Occipital lobe (tissue), 2 donors: Measurements from ENCODE around the gene C9. TPM values are rescaled to one million over a fixed set of nuclear protein-coding genes. Genes with fewer than 3 reads are reported as not detected.
A peak's percentile ranks its signal among the peaks of the same experiment; 100 is the strongest.
"Not testable (repeated sequence)": the region's sequence is repeated elsewhere in the genome, so short reads cannot be mapped to it uniquely, and the experiment has no call there.

Experiments
- DNase-seq: peaks from one replicate; lab custom pipeline; 2025; lab: John Stamatoyannopoulos, UW
- total RNA-seq: library from RNA; depleted of rRNA; stranded (reverse); fragments of >200 nt; gene quantifications from one replicate; pipeline ENCODE4 v1.2.3, GENCODE V29; 2014

The C9 gene
- total RNA-seq, 1 donor from 2014 or later, result not detected

DNA sequence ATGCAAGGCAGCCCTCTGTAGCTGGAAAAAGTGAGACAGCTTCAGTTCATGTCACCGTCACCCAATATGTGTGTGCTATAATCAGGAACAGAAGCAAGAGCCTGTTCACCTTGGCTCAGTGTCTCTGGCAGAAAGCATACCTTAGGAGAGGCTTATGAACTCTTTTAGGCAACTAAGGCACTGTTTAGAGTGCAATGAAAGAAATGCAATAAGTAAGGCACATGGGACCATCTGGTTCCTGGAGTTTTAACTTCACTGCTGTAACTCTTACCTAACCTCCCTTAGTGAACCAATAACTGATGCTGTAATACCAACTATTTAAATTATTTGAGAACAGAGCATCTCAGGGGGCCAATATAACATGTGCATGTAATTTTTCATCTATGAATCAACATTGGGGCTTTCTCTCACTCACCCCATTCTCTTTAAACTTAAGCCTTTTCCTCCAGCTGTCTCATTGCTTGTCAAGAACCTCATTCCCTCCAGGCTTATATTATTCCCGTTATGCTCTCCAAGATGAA, 32.4 kb downstream of the C9 start:
- DNase-seq, result no peak

DNA sequence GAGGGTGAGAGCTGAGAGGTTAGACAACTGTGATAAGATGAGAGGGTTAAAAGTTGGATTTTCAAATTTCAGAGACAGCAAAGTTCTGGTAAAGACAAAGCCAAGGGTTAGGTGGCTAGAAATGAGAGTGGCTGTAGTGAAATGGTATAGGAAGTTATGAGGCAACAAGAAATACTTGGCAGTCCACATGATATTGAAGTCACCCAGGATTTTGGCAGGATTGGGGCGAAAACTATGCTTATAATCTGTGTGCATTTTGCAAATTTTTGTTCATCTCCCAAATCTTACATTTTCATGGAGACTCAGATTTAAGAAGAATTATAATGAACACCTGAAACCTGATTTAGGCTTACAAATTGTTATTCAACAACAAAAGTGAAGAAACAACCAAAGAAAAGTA, 35.6 kb downstream of the C9 start:
- DNase-seq, result no peak

DNA sequence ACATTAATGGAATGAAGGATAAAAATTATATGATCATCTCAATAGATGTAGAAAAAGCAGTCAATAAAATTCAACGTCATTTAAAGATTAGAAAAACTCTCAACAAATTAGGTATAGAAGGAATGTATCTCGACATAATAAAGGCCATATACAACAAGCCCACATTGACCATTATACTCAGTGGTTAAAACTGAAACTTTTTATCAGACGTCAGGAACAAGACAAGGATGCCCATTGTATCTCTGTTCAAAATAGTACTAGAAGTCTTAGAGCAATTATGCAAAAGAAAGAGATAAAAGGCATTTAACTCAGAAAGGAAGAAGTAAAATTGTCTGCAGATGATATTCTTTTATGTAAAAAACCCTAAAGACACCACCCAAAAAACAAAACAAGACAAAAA, 40.8 kb downstream of the C9 start:
- no peak for DNase-seq

DNA sequence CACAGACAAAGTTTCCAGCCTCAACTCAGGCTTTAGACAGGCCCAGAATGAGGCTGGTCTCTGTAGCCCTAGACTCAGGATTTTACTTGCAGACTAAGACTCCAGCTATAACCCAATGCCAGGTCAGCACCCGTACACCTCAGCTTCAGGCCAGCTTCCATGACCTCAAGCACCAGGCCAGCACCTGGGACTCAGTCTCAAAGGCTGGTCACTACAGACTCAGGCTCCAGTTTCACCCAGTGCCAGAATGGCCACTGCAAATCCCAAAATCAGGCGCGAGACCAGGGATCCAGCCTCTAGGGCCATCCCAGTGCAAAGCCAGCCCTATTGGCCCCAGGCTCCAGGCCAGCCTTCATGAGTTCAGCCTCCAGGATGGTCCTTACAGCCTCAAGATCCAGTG, 44.9 kb downstream of the C9 start:
- no peak for DNase-seq

DNA sequence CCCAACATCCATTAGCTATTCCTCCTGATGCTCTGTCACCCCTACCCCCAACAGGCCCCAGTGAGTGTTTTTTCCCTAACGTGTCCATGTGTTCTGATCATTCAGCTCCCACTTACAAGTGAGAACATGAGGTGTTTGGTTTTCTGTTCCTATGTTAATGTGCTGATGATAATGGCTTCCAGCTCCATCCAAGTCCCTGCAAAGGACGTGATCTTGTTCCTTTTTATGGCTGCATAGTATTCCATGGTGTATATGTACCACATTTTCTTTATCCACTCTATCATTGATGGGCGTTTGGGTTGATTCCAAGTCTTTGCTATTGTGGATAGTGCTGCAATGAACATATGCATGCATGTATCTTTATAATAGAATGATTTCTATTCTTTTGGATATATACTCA, 47.8 kb downstream of the C9 start:
- DNase-seq, result not testable (repeated sequence)

DNA sequence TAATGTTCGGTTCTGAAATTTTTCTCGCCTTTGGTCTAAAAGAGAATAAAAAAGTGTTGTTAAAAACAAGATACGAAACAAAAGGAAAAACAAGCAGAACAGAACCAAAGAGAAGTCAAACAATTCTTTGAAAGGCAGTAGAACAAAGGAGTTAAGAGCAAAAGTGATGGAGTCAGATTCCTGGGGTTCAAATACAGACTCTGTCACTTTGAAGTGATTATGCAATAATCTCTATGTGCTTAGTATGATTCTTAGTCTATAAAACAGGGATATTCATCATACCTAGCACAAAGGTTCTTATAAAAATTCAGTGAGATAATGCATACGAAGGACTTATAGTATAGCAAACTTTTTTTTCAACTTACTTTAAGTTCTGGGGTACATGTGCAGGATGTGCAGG, 48.3 kb downstream of the C9 start:
- no peak for DNase-seq

DNA sequence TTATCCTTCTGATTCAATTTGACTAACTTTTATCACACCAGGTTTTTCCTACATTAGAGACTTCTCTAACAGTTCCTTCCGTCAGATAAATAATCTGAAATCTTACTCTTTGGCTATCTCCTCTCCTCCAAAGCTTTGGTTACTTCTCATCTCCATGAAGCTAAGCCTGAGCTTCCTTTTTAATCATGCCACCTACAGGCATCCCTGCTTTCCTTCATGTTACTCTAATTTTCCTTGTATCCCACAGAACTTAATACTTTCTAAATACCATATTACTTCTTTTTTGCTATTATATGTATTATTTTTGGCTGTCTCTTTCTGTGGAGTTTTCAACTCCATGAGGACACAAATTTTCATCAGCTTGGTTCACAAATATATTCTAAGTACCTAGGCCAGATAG, 49.7 kb downstream of the C9 start:
- no peak for DNase-seq

DNA sequence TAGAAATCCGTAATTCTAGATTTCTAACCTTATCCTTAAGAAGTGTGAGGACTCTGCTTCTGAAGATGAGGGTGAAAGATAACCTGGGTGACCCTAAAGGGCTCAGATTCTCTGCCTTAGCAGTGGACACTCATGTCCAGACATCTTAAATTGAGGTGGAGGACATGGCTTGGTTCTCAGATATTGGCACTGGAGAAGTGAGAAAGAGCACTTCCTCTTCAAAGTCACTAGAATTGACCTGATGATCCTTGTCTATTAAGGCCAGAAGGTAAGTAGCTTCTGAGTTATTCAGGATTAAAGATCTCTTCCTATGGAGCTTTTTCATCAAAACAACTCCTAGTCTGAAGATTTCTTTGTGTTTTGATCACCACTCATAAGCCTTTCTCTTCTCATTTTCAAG, 54.8 kb downstream of the C9 start:
- no peak for DNase-seq

DNA sequence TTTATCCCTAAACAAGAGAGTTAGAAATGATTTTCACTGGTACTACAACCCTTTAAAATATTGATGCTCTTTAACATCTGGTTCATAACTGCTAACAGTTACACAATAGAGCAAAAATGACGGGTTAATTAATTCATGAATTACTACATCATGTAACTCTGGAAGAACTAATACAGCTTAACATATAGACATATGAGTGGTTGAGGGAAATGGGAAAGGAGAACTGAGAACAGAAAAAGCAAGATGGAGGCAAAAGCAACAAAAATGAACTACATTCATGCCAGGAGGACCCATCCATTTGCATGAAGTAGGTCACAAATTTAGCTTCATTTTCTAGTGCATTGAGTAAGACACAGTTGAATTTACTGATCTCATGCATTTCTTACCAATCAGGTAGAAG, 61.8 kb downstream of the C9 start:
- no peak for DNase-seq

DNA sequence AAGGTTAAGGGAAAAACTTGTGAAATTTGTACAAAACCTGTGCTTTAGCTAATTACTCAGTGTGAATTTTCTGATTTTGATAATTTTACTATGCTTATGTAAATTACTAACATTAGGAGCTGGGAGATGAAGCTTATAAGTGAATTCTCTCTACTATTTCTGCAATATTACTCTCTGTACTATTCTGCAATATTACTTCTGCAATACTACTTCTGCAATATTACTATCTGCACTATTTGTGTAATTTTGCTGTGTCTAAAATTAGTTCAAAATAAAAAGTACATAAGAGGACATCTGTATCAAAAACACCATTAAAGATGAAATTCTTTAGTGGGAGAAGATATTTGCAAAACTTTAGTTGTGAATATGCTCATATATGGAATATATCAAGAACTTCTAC, 62.9 kb downstream of the C9 start:
- DNase-seq, result no peak

DNA sequence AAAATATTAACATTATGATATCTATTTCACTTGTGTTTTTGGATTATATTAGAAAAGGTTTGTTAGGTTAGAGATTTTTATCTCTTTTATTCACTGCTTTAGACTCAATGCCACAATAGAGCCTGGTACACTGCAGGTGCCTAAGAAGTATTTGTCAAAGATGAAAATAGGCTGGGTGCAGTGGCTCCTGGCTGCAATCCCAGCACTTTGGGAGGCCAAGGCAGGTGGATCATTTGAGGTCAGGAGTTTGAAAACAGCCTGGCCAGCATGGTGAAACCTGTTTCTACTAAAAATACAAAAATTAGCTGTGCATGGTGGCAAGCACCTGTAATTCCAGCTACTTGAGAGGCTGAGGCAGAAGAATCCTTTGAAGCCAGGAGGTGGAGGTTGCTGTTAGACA, 64.3 kb downstream of the C9 start:
- no peak for DNase-seq

DNA sequence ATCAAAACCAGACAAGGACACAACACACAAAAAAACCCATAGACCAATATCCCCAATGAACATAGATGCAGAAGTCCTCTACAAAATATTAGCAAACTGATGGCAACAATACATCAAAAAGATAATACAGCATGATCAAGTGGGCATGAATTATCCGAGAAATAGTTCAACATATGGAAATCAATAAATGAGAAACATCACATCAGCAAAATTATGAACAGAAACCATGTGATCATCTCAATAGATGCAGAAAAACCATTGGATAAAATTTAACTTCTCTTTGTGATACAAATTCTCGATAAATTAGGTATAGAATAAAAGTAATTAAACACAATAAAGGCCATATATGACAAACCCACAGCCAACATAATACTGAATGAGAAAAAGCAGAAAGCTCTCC, 69.6 kb downstream of the C9 start:
- no peak for DNase-seq

DNA sequence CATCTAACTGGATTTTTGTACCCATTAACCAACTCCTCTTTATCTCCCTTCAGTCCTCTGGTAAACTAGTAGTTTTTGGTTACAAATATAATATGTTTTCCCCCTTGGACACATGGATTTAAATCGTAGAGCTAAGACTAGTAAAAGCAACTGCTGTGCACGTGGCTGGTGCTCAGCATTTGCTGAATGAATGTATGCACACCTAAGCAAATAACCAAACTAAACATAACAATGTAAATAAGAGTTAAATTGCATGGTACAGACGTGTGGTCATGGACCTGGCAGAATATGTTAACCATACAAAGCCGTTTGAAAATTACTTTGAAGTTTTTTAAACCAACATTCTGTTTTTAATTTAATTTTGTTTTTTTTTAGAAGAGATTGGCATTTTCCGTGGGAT, 79.7 kb downstream of the C9 start:
- DNase-seq, result no peak

DNA sequence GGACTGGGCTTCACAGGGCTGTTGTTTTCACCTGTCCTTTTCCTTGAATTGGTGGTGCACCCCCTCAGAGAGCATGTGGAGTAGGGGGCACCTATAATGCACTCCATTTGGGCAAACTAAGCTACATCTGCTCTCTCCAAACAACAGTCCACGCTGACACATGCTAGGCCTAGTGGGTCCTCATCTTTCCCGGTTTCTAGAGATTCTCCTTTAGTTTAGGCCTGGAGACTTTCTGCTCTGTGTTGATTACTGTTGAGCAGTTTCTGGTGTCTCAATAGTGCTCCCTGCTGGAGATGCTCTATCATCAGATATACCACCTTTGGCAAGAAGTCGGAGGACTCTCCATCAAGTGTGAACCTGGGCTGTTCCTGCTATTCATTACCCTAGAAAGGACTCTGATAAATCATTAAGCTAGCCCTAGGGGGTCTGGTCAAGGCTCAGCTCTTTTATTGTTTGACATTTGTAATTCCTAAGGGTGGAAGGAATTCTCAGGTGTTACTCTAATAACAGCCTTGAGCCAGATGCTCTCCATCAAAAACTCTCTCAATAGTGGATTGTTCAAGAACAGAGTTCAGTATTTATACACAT, 81.0 kb downstream of the C9 start:
- peak; percentile 4 for DNase-seq

DNA sequence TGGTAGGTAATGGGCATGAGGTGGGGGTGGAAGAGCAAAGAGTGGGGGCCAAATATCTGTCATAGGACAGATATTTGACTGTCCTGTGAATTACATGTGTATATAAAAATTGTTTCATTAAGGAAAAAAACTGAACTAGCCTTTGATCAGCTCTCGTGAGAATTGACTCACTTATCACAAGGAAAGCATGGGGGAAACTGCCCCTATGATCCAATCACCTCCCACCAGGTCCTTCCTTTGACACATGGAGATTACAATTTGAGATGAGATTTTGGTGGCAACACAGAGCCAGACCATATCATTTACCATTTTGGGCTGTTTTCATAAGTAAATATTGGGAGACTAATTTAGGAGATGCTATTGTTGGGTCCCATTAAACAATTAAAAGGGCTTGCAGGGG, 81.7 kb downstream of the C9 start:
- DNase-seq, result no peak

DNA sequence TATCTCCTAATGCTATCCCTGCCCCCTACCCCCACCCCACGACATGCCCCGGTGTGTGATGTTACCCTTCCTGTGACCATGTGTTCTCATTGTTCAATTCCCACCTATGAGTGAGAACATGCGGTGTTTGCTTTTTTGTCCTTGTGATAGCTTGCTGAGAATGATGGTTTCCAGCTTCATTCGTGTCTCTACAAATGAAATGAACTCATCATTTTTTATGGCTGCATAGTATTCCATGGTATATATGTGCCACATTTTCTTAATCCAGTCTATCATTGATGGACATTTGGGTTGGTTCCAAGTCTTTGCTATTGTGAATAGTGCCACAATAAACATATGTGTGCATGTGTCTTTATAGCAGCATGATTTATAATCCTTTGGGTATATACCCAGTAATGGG, 88.4 kb downstream of the C9 start:
- DNase-seq, result not testable (repeated sequence)

DNA sequence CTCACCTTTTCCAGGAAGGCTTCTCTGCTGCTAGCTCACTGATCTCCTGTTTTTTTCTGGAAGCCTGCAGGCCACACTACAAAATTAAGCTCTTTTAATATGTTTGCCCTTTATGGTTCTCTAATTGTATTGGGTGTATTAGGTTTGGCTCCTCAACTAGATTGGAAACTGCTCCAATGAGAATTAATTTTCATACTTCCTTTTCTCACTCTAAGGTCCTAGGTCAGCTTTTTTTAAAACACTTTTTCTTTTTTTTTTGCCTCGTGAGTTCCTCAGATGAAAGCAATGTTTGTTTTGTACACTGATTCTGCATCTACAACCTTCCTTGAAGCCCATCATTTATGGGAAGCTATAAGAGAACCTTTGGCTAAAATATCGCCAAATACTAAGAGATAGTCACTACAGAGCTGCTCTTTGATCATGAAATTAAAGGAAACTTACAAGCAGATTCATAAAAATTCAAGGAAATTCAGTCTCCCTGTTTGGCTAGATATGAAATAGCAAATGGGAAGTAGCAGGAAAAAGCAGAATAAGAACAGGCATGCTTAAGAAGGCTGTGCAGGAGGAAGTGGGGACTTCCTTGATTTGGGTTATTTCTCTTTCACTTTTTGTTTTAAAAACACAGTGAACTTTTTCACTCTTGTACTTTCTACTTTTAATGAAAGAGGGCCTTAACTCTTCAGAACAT, 89.8 kb downstream of the C9 start:
- DNase-seq, result no peak

DNA sequence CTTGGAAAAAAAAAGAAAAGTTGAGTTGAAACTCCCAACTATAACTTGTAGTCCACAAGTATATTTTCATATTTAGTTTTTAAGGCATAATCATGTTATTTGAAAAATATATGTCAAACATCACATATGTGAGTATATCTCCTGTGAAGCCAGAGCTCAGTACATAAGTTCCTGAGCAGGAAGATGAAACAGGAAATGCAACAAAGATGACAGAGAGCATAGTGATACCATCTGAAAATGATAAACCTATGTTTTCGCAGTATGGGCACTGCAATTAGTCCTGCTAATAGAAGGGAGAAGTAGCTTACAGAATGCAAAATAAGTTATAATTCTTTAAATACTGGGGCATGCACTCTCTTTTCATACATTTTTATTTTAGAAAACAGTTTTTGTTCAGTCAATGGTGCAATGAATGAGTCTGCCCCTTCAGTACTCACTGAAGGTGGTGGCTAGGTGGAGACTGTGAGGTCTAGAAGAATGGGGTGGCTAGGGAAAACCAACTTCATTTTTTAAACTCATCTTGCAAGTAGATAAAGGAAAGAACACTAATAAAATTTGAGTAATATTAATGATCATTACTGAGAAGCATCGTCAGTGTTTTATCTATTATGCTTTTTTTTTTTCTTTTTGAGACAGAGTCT, 90.9 kb downstream of the C9 start:
- DNase-seq, result no peak

DNA sequence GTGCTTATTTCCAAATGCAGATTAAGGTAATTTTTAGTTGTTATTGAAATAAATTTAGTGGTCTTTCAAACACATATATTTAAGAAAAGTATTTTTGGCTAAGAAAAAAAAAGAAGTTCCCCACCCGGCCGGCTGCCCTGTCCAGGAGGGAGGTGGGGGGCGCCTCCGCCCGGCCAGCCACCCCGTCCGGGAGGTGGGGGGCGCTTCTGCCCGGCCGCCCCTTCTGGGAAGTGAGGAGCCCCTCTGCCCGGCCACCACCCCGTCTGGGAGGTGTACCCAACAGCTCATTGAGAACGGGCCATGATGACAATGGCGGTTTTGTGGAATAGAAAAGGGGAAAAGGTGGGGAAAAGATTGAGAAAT, 91.4 kb downstream of the C9 start:
- not testable (repeated sequence) for DNase-seq

DNA sequence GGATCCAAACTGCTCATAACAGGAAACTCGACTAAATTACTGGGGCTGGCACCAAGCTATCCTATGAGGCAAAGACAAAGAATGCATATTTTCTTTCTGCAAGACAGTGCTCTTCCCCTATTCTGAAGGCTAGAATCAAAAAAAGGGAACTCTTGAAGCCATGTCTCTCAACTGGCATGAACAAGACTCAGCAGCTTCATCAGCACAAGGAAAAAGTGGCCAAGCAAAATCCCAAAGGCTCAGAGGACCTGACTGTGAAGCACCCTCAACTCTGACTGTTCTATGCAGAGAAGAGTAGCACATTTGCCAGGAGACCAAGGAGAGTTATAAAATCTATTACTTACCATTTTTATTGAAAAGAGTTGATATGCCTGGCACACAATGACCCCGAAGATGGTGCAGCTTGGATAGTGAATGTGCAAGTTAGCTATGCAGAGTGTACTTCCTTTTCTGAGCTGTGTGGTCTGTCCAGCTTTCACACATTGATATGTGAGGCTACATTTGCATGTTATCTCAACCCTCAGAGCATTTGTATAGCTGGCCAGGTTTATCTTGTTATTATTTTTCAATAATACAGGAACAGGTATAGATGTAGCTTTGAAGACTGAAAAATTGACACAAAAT, 94.0 kb downstream of the C9 start:
- DNase-seq, result no peak

DNA sequence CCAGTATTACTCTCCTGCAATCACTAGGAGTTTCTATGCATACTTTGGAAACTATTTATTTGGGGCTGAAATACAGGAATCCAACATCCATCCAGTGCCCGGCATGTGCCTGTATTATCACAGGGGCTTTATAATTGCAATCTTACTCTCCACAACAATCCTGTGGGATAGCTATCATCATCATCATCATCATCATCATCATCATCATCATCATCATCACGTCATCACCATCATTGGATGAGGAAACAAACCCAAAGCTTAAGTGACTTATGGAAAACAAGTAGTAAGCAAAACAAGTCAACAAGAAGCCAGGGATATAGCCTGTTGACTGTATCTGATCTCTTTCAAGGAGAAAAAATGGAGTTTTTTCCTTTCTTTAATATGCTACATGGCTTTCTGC, 97.1 kb downstream of the C9 start:
- DNase-seq, result no peak

DNA sequence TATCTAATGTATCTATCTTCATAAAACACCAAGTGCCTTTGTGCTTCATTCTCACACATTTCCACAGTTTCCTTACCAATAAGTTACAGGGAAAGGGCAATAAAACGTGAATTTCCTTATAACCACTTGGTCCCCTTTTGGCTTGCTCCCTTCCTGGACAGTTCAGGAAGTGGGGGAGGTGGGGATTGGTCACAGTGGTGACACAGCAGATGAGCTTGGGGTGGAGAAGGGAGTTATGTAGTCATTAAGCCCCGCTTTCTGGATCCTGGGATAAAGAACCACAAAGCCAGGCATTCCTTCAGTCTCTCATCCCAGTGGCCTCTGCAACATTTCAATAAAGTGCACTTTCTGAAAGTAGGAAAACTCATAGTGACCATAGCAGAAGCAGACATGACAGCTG, 97.9 kb downstream of the C9 start:
- DNase-seq, result no peak

DNA sequence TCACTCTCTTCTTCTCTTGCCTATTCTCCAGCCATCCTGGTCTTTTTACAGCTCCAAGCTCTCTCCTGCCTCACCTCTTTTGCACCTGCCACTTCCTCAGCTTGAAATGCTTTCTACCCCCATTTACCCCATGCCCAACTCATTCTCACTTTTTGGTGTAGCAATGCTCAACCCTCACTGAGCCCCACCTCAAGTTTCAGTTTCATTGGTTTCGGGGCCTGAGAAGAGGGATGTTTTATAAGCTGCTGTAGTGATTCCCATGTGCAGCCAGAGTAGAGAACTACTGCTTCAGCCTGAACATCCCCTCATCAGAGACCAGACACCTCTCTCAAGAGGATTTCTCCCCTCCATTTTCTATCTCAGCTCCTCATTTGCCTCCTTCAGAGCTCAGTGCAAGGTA, 99.8 kb downstream of the C9 start:
- no peak for DNase-seq
